H9 (cell line): Measurements from ENCODE around the gene LCE4A. TPM values are rescaled to one million over a fixed set of nuclear protein-coding genes. Genes with fewer than 3 reads are reported as not detected.

Source experiments
- DNase-seq: peaks from one replicate; pipeline ENCODE4 v3.0.0-alpha.2; 2017
- H2AFZ ChIP-seq: one replicate; pipeline ENCODE4 v1.6.1; 2013; ENCODE audit warnings: mild to moderate bottlenecking, low read length, control low read depth, moderate library complexity
- H2AK5ac ChIP-seq: 2 replicates; pipeline ENCODE4 v1.6.1; 2013; ENCODE audit warnings: low read length, control low read depth, mixed read lengths; ENCODE audit not compliant: insufficient read length
- H2BK120ac ChIP-seq: one replicate; pipeline ENCODE4 v1.6.1; 2013; ENCODE audit warnings: low read depth, mild to moderate bottlenecking, low read length, control low read depth, inconsistent platforms; ENCODE audit not compliant: poor library complexity, severe bottlenecking
- H2BK12ac ChIP-seq: 2 replicates; pipeline ENCODE4 v1.6.1; 2013; ENCODE audit warnings: low read length, control low read depth, mixed read lengths, low read depth; ENCODE audit not compliant: insufficient read length
- H2BK15ac ChIP-seq: 2 replicates; pipeline ENCODE4 v1.6.1; 2013; ENCODE audit warnings: low read depth, low read length, control low read depth
- H2BK20ac ChIP-seq: one replicate; pipeline ENCODE4 v1.6.1; 2013; ENCODE audit warnings: low read depth, mild to moderate bottlenecking, low read length, control low read depth, inconsistent platforms; ENCODE audit not compliant: poor library complexity, severe bottlenecking
- H2BK5ac ChIP-seq: 2 replicates; pipeline ENCODE4 v1.6.1; 2013; ENCODE audit warnings: low read length, control low read depth, mixed read lengths; ENCODE audit not compliant: insufficient read length
- H3K14ac ChIP-seq: 2 replicates; pipeline ENCODE4 v1.6.1; 2013; ENCODE audit warnings: low read length, control low read depth; ENCODE audit not compliant: insufficient read depth
- H3K18ac ChIP-seq: 2 replicates; pipeline ENCODE4 v1.6.1; 2013; ENCODE audit warnings: low read depth, mild to moderate bottlenecking, mixed read lengths, low read length, control low read depth; ENCODE audit not compliant: insufficient read length
- H3K23ac ChIP-seq: 2 replicates; pipeline ENCODE4 v1.6.1; 2013; ENCODE audit warnings: low read length, control low read depth, mixed read lengths, low read depth; ENCODE audit not compliant: insufficient read length
- H3K23me2 ChIP-seq: 2 replicates; pipeline ENCODE4 v1.6.1; 2013; ENCODE audit warnings: low read depth, mild to moderate bottlenecking, mixed read lengths, low read length, control low read depth; ENCODE audit not compliant: insufficient read length, poor library complexity, severe bottlenecking
- H3K27ac ChIP-seq: 2 replicates; pipeline ENCODE4 v1.5.1; 2013; ENCODE audit warnings: low read length, control low read depth, mixed read lengths, low read depth; ENCODE audit not compliant: insufficient read length
- H3K27me3 ChIP-seq: 2 replicates; pipeline ENCODE4 v1.6.1; 2013; ENCODE audit warnings: low read length, control low read depth, inconsistent platforms; ENCODE audit not compliant: insufficient read depth
- H3K4ac ChIP-seq: 2 replicates; pipeline ENCODE4 v1.6.1; 2013; ENCODE audit warnings: low read depth, mild to moderate bottlenecking, control low read depth, inconsistent platforms, low read length, moderate library complexity
- H3K4me1 ChIP-seq: 2 replicates; pipeline ENCODE4 v1.6.1; 2013; ENCODE audit warnings: low read length, control low read depth, inconsistent platforms; ENCODE audit not compliant: insufficient read depth
- H3K4me2 ChIP-seq: 2 replicates; pipeline ENCODE4 v1.6.1; 2013; ENCODE audit warnings: low read length, control low read depth, mixed read lengths; ENCODE audit not compliant: insufficient read length, insufficient read depth
- H3K56ac ChIP-seq: 2 replicates; pipeline ENCODE4 v1.6.1; 2013; ENCODE audit warnings: low read depth, mild to moderate bottlenecking, mixed read lengths, low read length, control low read depth; ENCODE audit not compliant: insufficient read length
- H3K79me1 ChIP-seq: 2 replicates; pipeline ENCODE4 v1.6.1; 2013; ENCODE audit warnings: low read depth, mild to moderate bottlenecking, moderate library complexity, low read length, control low read depth, inconsistent platforms; ENCODE audit not compliant: insufficient read depth, poor library complexity, severe bottlenecking
- H3K79me2 ChIP-seq: 2 replicates; pipeline ENCODE4 v1.6.1; 2013; ENCODE audit warnings: low read length, control low read depth, inconsistent platforms; ENCODE audit not compliant: insufficient read depth
- H3K9ac ChIP-seq: 2 replicates; pipeline ENCODE4 v1.6.1; 2013; ENCODE audit warnings: low read length, control low read depth, mixed read lengths; ENCODE audit not compliant: insufficient read length; ENCODE audit errors: extremely low read depth
- H3K9me3 ChIP-seq: one replicate; pipeline ENCODE4 v1.6.1; 2013; ENCODE audit warnings: low read depth, low read length, inconsistent platforms; ENCODE audit not compliant: control insufficient read depth
- H3T11ph ChIP-seq: one replicate; pipeline ENCODE4 v1.6.1; 2013; ENCODE audit warnings: mild to moderate bottlenecking, low read length, control low read depth, inconsistent platforms
- H4K20me1 ChIP-seq: one replicate; pipeline ENCODE4 v1.6.1; 2013; ENCODE audit not compliant: control insufficient read depth, insufficient read length, insufficient read depth
- H4K5ac ChIP-seq: 2 replicates; pipeline ENCODE4 v1.6.1; 2013; ENCODE audit warnings: low read depth, mild to moderate bottlenecking, mixed read lengths, low read length, control low read depth; ENCODE audit not compliant: insufficient read length
- H4K8ac ChIP-seq: replicated peaks from 2 replicates; pipeline ENCODE4 v1.6.1; 2013; ENCODE audit warnings: low read length, control low read depth, mixed read lengths, low read depth; ENCODE audit not compliant: insufficient read length
- H4K91ac ChIP-seq: 2 replicates; pipeline ENCODE4 v1.6.1; 2013; ENCODE audit warnings: low read depth, mild to moderate bottlenecking, moderate library complexity, mixed read lengths, low read length, control low read depth; ENCODE audit not compliant: insufficient read length
- H3K27ac Mint-ChIP-seq, 3 experiments: 2 replicates in 2 of 3; 3 replicates in 1 of 3; pipeline ENCODE4 v1.8.0; 2020 to 2021; ENCODE audit warnings: mixed read lengths in 3 of 3, mild to moderate bottlenecking in 1 of 3, moderate library complexity in 1 of 3
- H3K27me3 Mint-ChIP-seq: 2 replicates; pipeline ENCODE4 v1.8.0; 2021; ENCODE audit warnings: low read depth, mild to moderate bottlenecking, moderate library complexity, mixed read lengths
- H3K36me3 Mint-ChIP-seq, 3 experiments: 2 replicates in 2 of 3; 3 replicates in 1 of 3; pipeline ENCODE4 v1.8.0; 2020 to 2021; ENCODE audit warnings: low read depth in 3 of 3, mixed read lengths in 3 of 3; ENCODE audit not compliant: insufficient read depth in 1 of 3
- H3K4me1 Mint-ChIP-seq, 2 experiments: 2 replicates each; pipeline ENCODE4 v1.8.0; 2020; ENCODE audit warnings: mixed read lengths in 2 of 2
- H3K4me3 Mint-ChIP-seq, 2 experiments: 2 replicates in 1 of 2; 3 replicates in 1 of 2; pipeline ENCODE4 v1.8.0; 2020 to 2021; ENCODE audit warnings: mild to moderate bottlenecking in 2 of 2, mixed read lengths in 2 of 2, moderate library complexity in 1 of 2
- H3K9me3 Mint-ChIP-seq, 2 experiments: 2 replicates in 1 of 2; 3 replicates in 1 of 2; pipeline ENCODE4 v1.8.0; 2020; ENCODE audit warnings: mild to moderate bottlenecking in 2 of 2, mixed read lengths in 2 of 2, moderate library complexity in 1 of 2
- CTCF ChIP-seq: fragments of 200-600 bp; sonication (generic); conservative IDR thresholded peaks from 3 replicates; pipeline ENCODE4 v1.8.0; 2021; ENCODE audit warnings: antibody characterized with exemption, mild to moderate bottlenecking
- WGBS: extraction: QIAGEN DNeasy Blood & Tissue Kit; methylation state at CpG from one replicate; pipeline ENCODE4 v1.1.7; 2013; ENCODE audit warnings: missing lambda C conversion rate, low lambda C conversion rate, mixed read lengths; ENCODE audit not compliant: insufficient read length; ENCODE audit errors: extremely low coverage; 5-methylcytosine and 5-hydroxymethylcytosine counted together
- total RNA-seq: library from RNA; stranded (reverse); gene quantifications from 2 replicates; pipeline ENCODE4 v1.2.1, GENCODE V29; 2021

Gene LCE4A
- total RNA-seq, 1 experiment from 2014 or later, result not detected

GRCh38 chr1:152728986-152729385 is 21.0 kb downstream of the LCE4A start:
- Histone ChIP-seq H2BK12ac (no peak overlapping the region), H3K9me3 (peaks cover 84% of the 10 kb centered on the region), H3K23me2 (no peaks in the 10 kb centered on the region), H2AFZ (no peak overlapping the region), H4K5ac (no peak overlapping the region), H2BK120ac (no peak overlapping the region), H3K4ac (no peak overlapping the region), H3K23ac (no peak overlapping the region), H3K9ac (no peak overlapping the region), H3K18ac (no peak overlapping the region), H4K91ac (no peak overlapping the region), H2AK5ac (no peak overlapping the region), H3K79me1 (no peaks in the 10 kb centered on the region), H4K20me1 (no peaks in the 10 kb centered on the region), H3K27ac (no peak overlapping the region), H4K8ac (no peak overlapping the region), H3T11ph (no peak overlapping the region), H3K4me1 (no peaks in the 10 kb centered on the region), H3K4me2 (no peak overlapping the region), H3K56ac (no peak overlapping the region), H2BK15ac (no peak overlapping the region), H2BK20ac (no peak overlapping the region), H3K27me3 (no peaks in the 10 kb centered on the region), H3K79me2 (no peaks in the 10 kb centered on the region), H2BK5ac (no peak overlapping the region), H3K14ac (no peak overlapping the region)
- Mint-ChIP-seq H3K36me3 (peaks cover 0 to 20% (median 8%) of the 10 kb centered on the region in 3 experiments; a peak in 6 of 7 replicates), H3K27me3 (peaks cover 1% of the 10 kb centered on the region), H3K27ac (no peak overlapping the region), H3K9me3 (peaks cover 90 to 91% of the 10 kb centered on the region in 2 experiments), H3K4me1 (no peaks in the 10 kb centered on the region), H3K4me3 (no peak overlapping the region)
- DNase-seq, result no peak
- WGBS, result no CpG with 5 or more reads among the region's 1 CpG
- TF ChIP-seq CTCF, result no peak
